ENCODE data around the gene ATXN7L1. TPM values are rescaled to one million over a fixed set of nuclear protein-coding genes. Genes with fewer than 3 reads are reported as not detected.

The ATXN7L1 gene
- total RNA-seq, 2 experiments from 2014 or later, result 0.59 TPM; not detected in 1

GRCh38 chr7:105642264-105642663 lies 234.1 kb downstream of the ATXN7L1 start:
- CTCF ChIA-PET (ENCODE audit: unreplicated experiment), result no interaction called here
- TF ChIP-seq EZH2phosphoT487 (IDR thresholded peaks at IDR 0.05; ENCODE audit: borderline replicate concordance, low read depth, low read length) (no peak), CTCF (conservative IDR thresholded peaks at IDR 0.05; ENCODE audit: low read length) (no peak)
- Histone ChIP-seq H4K20me1 (ENCODE audit: insufficient read depth, low read length) (no peaks in the 10 kb centered on the region), H3K27ac (ENCODE audit: low read depth, low read length, poor library complexity, severe bottlenecking) (no peak overlapping the region), H3K36me3 (ENCODE audit: insufficient read depth, low read length) (no peaks in the 10 kb centered on the region), H2AFZ (ENCODE audit: low read length) (no peak overlapping the region), H3K4me1 (ENCODE audit: insufficient read depth, low read length, poor library complexity, severe bottlenecking) (no peaks in the 10 kb centered on the region), H3K4me2 (ENCODE audit: low read length) (no peak overlapping the region), H3K4me3 (ENCODE audit: low read depth, low read length, poor library complexity, severe bottlenecking) (no peak overlapping the region), H3K79me2 (ENCODE audit: insufficient read depth, low read depth, low read length) (no peaks in the 10 kb centered on the region), H3K9me2 (ENCODE audit: insufficient read depth, low read length) (no peaks in the 10 kb centered on the region), H3K9me3 (ENCODE audit: low read length) (no peaks in the 10 kb centered on the region)
- DNase-seq (ENCODE audit: low spot score), result no peak
- POLR2A ChIA-PET, result no interaction called here
- intact Hi-C loops (cut with micrococcal nuclease; ENCODE audit: unreplicated experiment), result no loop called here
- no TSS peak for BruUV-seq (replicated peaks)

GRCh38 chr7:105640956-105641810 lies 235.2 kb downstream of the ATXN7L1 start:
- Histone ChIP-seq H3K9me2 (ENCODE audit: insufficient read depth, low read length) (no peaks in the 10 kb centered on the region), H3K36me3 (ENCODE audit: insufficient read depth, low read length) (no peaks in the 10 kb centered on the region), H3K27ac (ENCODE audit: low read depth, low read length, poor library complexity, severe bottlenecking) (no peak overlapping the region)

More at GRCh38 chr7:105640956-105641810, 235.2 kb downstream of the ATXN7L1 start:
- no peak for DNase-seq (ENCODE audit: low spot score)
- no peaks in the 10 kb centered on the region for H4K20me1 ChIP-seq (ENCODE audit: insufficient read depth, low read length)
- H2AFZ ChIP-seq (ENCODE audit: low read length), result 0 out of 2 replicates have a peak overlapping the region, but pooled peaks have one; percentile 36
- no peaks in the 10 kb centered on the region for H3K4me1 ChIP-seq (ENCODE audit: insufficient read depth, low read length, poor library complexity, severe bottlenecking)
- no peaks in the 10 kb centered on the region for H3K9me3 ChIP-seq (ENCODE audit: low read length)
- intact Hi-C loops (cut with micrococcal nuclease; ENCODE audit: unreplicated experiment), result no loop called here
- ChIA-PET POLR2A (interaction anchor here (0.6 to 0.7 kb wide), 2 partner anchors 37 to 98 kb away, joined by 4 to 5 read pairs; no protein-coding TSS in a partner anchor), CTCF (ENCODE audit: unreplicated experiment) (interaction anchor here (0.5 kb wide), 1 partner anchor 28 kb away, joined by 3 read pairs; no protein-coding TSS in a partner anchor)
- TF ChIP-seq CTCF (conservative IDR thresholded peaks at IDR 0.05; ENCODE audit: low read length) (no peak), EZH2phosphoT487 (IDR thresholded peaks at IDR 0.05; ENCODE audit: borderline replicate concordance, low read depth, low read length) (no peak)
- no peak overlapping the region for H3K4me3 ChIP-seq (ENCODE audit: low read depth, low read length, poor library complexity, severe bottlenecking)
- BruUV-seq (replicated peaks), result no TSS peak
- no peaks in the 10 kb centered on the region for H3K79me2 ChIP-seq (ENCODE audit: insufficient read depth, low read depth, low read length)
- H3K4me2 ChIP-seq (ENCODE audit: low read length), result no peak overlapping the region

Data from OCI-LY7 (cell line).